DOHH2 (cell line): ENCODE measurements around the gene TPBGL.

Source experiments
- EZH2phosphoT487 ChIP-seq: fragments of 200-600 bp; sonication (generic); IDR thresholded peaks from 2 replicates; pipeline ENCODE4 v1.6.1; 2017; ENCODE audit warnings: borderline replicate concordance, mild to moderate bottlenecking, antibody characterized with exemption, low read length, moderate library complexity, mixed read lengths
- TF ChIP-seq, protein P1 (sequence below): fragments of 200-600 bp; sonication (generic); IDR thresholded peaks from one replicate; pipeline ENCODE4 v1.5.1; 2014; ENCODE audit warnings: antibody characterized with exemption, mild to moderate bottlenecking, low read depth, low read length; ENCODE audit not compliant: poor library complexity, severe bottlenecking

- TF ChIP-seq, protein P1, sequence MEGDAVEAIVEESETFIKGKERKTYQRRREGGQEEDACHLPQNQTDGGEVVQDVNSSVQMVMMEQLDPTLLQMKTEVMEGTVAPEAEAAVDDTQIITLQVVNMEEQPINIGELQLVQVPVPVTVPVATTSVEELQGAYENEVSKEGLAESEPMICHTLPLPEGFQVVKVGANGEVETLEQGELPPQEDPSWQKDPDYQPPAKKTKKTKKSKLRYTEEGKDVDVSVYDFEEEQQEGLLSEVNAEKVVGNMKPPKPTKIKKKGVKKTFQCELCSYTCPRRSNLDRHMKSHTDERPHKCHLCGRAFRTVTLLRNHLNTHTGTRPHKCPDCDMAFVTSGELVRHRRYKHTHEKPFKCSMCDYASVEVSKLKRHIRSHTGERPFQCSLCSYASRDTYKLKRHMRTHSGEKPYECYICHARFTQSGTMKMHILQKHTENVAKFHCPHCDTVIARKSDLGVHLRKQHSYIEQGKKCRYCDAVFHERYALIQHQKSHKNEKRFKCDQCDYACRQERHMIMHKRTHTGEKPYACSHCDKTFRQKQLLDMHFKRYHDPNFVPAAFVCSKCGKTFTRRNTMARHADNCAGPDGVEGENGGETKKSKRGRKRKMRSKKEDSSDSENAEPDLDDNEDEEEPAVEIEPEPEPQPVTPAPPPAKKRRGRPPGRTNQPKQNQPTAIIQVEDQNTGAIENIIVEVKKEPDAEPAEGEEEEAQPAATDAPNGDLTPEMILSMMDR = no peak
- no peak for TF ChIP-seq EZH2phosphoT487
Observed at GRCh38 chr11:75285776-75286360, 45.3 kb downstream of the TPBGL start.
